ENCODE results near the gene NAXD.

NAXD gene

DNA sequence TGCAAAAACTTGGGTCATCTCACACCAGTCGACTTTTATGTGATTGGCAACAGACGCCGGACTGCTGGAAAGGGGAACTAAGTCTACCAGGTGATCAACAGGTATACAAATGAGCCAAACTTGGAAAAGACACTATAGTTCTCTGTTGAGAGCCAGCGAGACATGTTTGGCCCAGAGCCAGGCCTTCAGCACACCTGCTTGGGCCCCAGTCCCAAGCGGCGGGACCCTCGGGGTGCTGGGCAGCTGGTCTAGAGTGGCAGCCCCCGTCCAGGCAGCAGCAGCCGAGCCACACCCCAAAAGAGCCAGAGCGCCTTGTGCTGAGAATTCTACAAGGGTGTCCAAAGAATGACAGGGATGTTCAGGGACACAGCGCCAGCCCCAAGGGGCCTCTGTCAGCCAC, 28.0 kb downstream of the NAXD start:
- H3K36me3 ChIP-seq (ENCODE audit: control insufficient read depth in 1 of 2, insufficient read depth in 2 of 2, low read length in 2 of 2) = peaks cover 56 to 69% of the 10 kb centered on the region in 2 donors
- no peaks in the 10 kb centered on the region for H3K9me3 ChIP-seq (ENCODE audit: control insufficient read depth in 1 of 2, low read length in 2 of 2)
- no peak overlapping the region for H3K9ac ChIP-seq (ENCODE audit: low read depth in 1 of 2, low read length in 2 of 2)
- H3K4me1 ChIP-seq (ENCODE audit: control insufficient read depth in 1 of 2, insufficient read depth in 2 of 2, low read length in 2 of 2) = peaks cover 0 to 9% of the 10 kb centered on the region in 2 donors
- H3K27ac ChIP-seq (ENCODE audit: low read depth, low read length) = no peak overlapping the region
- H3K27me3 ChIP-seq (ENCODE audit: control insufficient read depth in 1 of 2, insufficient read depth in 2 of 2, low read length in 2 of 2) = no peaks in the 10 kb centered on the region
- no peak overlapping the region for H3K4me3 ChIP-seq (ENCODE audit: low read depth in 1 of 2, low read length in 2 of 2)

GRCh38 chr13:110643768-110644421, 28.6 kb downstream of the NAXD start:
- H3K27me3 ChIP-seq (ENCODE audit: control insufficient read depth in 1 of 2, insufficient read depth in 2 of 2, low read length in 2 of 2) = no peaks in the 10 kb centered on the region
- no peak overlapping the region for H3K4me3 ChIP-seq (ENCODE audit: low read depth in 1 of 2, low read length in 2 of 2)
- peaks cover 51 to 68% of the 10 kb centered on the region in 2 donors for H3K36me3 ChIP-seq (ENCODE audit: control insufficient read depth in 1 of 2, insufficient read depth in 2 of 2, low read length in 2 of 2)
- no peak overlapping the region for H3K9ac ChIP-seq (ENCODE audit: low read depth in 1 of 2, low read length in 2 of 2)
- peaks cover 0 to 9% of the 10 kb centered on the region in 2 donors for H3K4me1 ChIP-seq (ENCODE audit: control insufficient read depth in 1 of 2, insufficient read depth in 2 of 2, low read length in 2 of 2)
- no peak overlapping the region for H3K27ac ChIP-seq (ENCODE audit: low read depth, low read length)
- no peaks in the 10 kb centered on the region for H3K9me3 ChIP-seq (ENCODE audit: control insufficient read depth in 1 of 2, low read length in 2 of 2)

DNA sequence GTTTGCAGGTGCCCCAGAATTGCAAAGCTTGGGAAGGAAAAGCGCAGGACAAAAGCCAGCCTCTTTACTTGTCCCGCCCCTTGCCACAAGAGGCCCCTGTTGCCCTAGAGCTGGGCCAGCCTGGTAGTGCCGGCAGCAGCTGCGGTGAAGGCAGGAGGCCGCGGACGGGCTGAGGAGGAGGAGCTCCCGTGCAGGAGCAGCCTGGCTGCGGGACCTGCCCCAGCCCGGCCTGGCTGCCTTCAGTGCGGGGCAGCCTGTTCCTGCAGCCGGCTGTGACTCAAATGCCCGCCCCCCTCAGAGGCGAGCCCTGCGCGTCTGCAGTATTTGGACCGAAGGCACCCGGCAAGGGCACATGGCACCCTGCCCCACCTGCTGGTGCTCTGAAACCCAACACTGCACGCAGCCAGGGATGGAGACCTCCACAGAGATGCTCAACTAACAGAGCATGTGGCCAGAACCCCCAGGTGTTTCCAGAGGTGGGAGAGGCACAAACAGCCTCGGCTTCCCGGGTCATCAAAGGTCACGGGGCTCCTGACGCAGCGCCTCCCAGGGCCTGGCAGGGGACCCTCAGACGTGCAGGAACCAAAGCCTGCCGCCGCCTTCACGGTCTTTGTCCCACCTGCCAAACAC, 29.7 kb downstream of the NAXD start:
- no peak overlapping the region for H3K4me3 ChIP-seq (ENCODE audit: low read depth in 1 of 2, low read length in 2 of 2)
- H3K27ac ChIP-seq (ENCODE audit: low read depth, low read length) = no peak overlapping the region
- H3K4me1 ChIP-seq (ENCODE audit: control insufficient read depth in 1 of 2, insufficient read depth in 2 of 2, low read length in 2 of 2) = peaks cover 0 to 9% of the 10 kb centered on the region in 2 donors
- peak overlapping the region in 1 of 2 donors; percentile 12 for H3K9ac ChIP-seq (ENCODE audit: low read depth in 1 of 2, low read length in 2 of 2)
- H3K36me3 ChIP-seq (ENCODE audit: control insufficient read depth in 1 of 2, insufficient read depth in 2 of 2, low read length in 2 of 2) = peaks cover 41 to 66% of the 10 kb centered on the region in 2 donors
- H3K9me3 ChIP-seq (ENCODE audit: control insufficient read depth in 1 of 2, low read length in 2 of 2) = no peaks in the 10 kb centered on the region
- H3K27me3 ChIP-seq (ENCODE audit: control insufficient read depth in 1 of 2, insufficient read depth in 2 of 2, low read length in 2 of 2) = no peaks in the 10 kb centered on the region

DNA sequence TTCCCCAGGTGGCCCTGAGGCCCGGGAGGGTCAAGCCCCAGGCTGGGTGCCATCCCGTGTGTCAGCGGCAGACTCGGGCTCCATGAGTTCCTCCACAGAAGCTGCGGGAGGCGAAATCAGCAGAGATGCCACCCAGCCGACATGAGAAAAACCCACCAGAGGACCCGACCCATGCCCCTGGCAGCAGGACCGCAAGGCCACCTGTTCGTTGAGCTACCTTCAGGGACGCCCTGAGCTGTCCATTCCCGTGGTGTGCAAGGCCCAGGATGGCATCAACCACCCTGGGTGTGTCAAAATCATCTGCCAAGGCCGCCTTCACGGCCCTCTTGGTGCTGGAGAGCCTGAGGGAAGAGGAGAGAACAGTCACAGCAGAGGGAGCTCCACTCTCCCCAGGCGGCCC, 30.4 kb downstream of the NAXD start:
- Histone ChIP-seq H3K9me3 (ENCODE audit: control insufficient read depth in 1 of 2, low read length in 2 of 2) (no peaks in the 10 kb centered on the region), H3K4me3 (ENCODE audit: low read depth in 1 of 2, low read length in 2 of 2) (no peak overlapping the region)

GRCh38 chr13:110646442-110647364, 31.4 kb downstream of the NAXD start:
- H3K9ac ChIP-seq (ENCODE audit: low read depth in 1 of 2, low read length in 2 of 2) = no peak overlapping the region
- H3K27ac ChIP-seq (ENCODE audit: low read depth, low read length) = no peak overlapping the region
- peaks cover 25 to 63% of the 10 kb centered on the region in 2 donors for H3K36me3 ChIP-seq (ENCODE audit: control insufficient read depth in 1 of 2, insufficient read depth in 2 of 2, low read length in 2 of 2)
- H3K9me3 ChIP-seq (ENCODE audit: control insufficient read depth in 1 of 2, low read length in 2 of 2) = no peaks in the 10 kb centered on the region
- no peak overlapping the region for H3K4me3 ChIP-seq (ENCODE audit: low read depth in 1 of 2, low read length in 2 of 2)
- no peaks in the 10 kb centered on the region for H3K27me3 ChIP-seq (ENCODE audit: control insufficient read depth in 1 of 2, insufficient read depth in 2 of 2, low read length in 2 of 2)
- peaks cover 0 to 9% of the 10 kb centered on the region in 2 donors for H3K4me1 ChIP-seq (ENCODE audit: control insufficient read depth in 1 of 2, insufficient read depth in 2 of 2, low read length in 2 of 2)

More for the DNA sequence above, 30.4 kb downstream of the NAXD start:
- Histone ChIP-seq H3K36me3 (ENCODE audit: control insufficient read depth in 1 of 2, insufficient read depth in 2 of 2, low read length in 2 of 2) (peaks cover 35 to 66% of the 10 kb centered on the region in 2 donors), H3K27ac (ENCODE audit: low read depth, low read length) (no peak overlapping the region), H3K9ac (ENCODE audit: low read depth in 1 of 2, low read length in 2 of 2) (no peak overlapping the region), H3K27me3 (ENCODE audit: control insufficient read depth in 1 of 2, insufficient read depth in 2 of 2, low read length in 2 of 2) (no peaks in the 10 kb centered on the region), H3K4me1 (ENCODE audit: control insufficient read depth in 1 of 2, insufficient read depth in 2 of 2, low read length in 2 of 2) (peaks cover 0 to 9% of the 10 kb centered on the region in 2 donors)

DNA sequence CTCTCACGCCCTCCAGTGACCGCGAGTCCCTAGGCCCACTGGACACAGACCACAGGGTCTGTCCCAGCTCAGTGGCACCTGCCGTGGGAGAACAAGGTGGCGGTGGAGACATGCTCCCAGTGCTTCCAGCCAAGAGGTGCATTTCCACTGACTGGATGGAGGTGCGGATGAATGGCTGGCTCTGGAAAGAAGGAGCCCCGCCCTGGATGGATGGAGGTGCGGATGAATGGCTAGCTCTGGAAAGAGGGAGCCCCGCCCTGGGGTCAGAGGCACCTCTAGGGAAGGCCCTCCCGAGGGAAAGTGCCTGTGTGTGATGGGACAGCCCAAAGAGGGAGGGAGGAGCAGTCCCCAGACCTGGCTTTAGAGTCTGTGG, 32.0 kb downstream of the NAXD start:
- H3K4me3 ChIP-seq (ENCODE audit: low read depth in 1 of 2, low read length in 2 of 2) = no peak overlapping the region
- peaks cover 19 to 64% of the 10 kb centered on the region in 2 donors for H3K36me3 ChIP-seq (ENCODE audit: control insufficient read depth in 1 of 2, insufficient read depth in 2 of 2, low read length in 2 of 2)
- no peaks in the 10 kb centered on the region for H3K27me3 ChIP-seq (ENCODE audit: control insufficient read depth in 1 of 2, insufficient read depth in 2 of 2, low read length in 2 of 2)
- no peak overlapping the region for H3K9ac ChIP-seq (ENCODE audit: low read depth in 1 of 2, low read length in 2 of 2)
- H3K27ac ChIP-seq (ENCODE audit: low read depth, low read length) = no peak overlapping the region
- H3K9me3 ChIP-seq (ENCODE audit: control insufficient read depth in 1 of 2, low read length in 2 of 2) = no peaks in the 10 kb centered on the region
- peaks cover 0 to 9% of the 10 kb centered on the region in 2 donors for H3K4me1 ChIP-seq (ENCODE audit: control insufficient read depth in 1 of 2, insufficient read depth in 2 of 2, low read length in 2 of 2)

DNA sequence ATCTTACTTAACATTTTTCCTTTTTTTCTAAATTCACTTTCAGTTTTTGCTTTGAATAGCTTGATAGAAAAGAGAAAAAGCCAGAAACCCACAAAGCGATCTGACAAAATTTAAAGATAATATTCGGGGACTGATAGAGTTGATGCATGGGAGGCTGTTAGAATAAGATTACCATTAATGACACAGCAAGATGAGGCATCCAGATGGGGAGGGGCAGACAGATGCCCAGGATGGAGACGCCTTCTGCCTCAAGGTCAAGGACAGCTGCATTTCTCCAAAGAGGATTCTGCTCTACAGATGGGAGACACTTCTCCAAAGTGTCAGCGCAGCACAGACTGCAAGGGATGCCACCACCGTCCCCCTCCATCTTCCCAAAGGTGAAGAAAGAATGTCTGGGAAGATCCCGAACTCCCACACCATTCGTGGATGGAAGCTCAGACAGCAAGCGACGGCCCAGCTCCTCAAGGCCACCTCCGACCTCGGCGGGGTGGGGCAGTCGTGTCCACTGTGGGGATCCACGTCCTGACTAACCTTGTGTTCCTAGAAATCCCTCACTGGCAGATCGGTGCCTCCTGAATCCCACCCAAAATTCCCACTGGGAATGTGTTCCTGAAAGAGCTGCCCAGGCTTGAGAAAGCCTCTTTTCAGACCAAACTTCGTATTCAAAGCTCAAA, 32.9 kb downstream of the NAXD start:
- no peak overlapping the region for H3K27ac ChIP-seq (ENCODE audit: low read depth, low read length)
- H3K4me1 ChIP-seq (ENCODE audit: control insufficient read depth in 1 of 2, insufficient read depth in 2 of 2, low read length in 2 of 2) = peaks cover 0 to 9% of the 10 kb centered on the region in 2 donors
- H3K36me3 ChIP-seq (ENCODE audit: control insufficient read depth in 1 of 2, insufficient read depth in 2 of 2, low read length in 2 of 2) = peaks cover 13 to 56% of the 10 kb centered on the region in 2 donors
- no peaks in the 10 kb centered on the region for H3K27me3 ChIP-seq (ENCODE audit: control insufficient read depth in 1 of 2, insufficient read depth in 2 of 2, low read length in 2 of 2)
- H3K4me3 ChIP-seq (ENCODE audit: low read depth in 1 of 2, low read length in 2 of 2) = no peak overlapping the region
- H3K9me3 ChIP-seq (ENCODE audit: control insufficient read depth in 1 of 2, low read length in 2 of 2) = no peaks in the 10 kb centered on the region
- no peak overlapping the region for H3K9ac ChIP-seq (ENCODE audit: low read depth in 1 of 2, low read length in 2 of 2)

GRCh38 chr13:110648848-110649421, 33.6 kb downstream of the NAXD start:
- Histone ChIP-seq H3K27me3 (ENCODE audit: control insufficient read depth in 1 of 2, insufficient read depth in 2 of 2, low read length in 2 of 2) (no peaks in the 10 kb centered on the region), H3K36me3 (ENCODE audit: control insufficient read depth in 1 of 2, insufficient read depth in 2 of 2, low read length in 2 of 2) (peaks cover 14 to 55% of the 10 kb centered on the region in 2 donors), H3K4me3 (ENCODE audit: low read depth in 1 of 2, low read length in 2 of 2) (no peak overlapping the region), H3K9me3 (ENCODE audit: control insufficient read depth in 1 of 2, low read length in 2 of 2) (no peaks in the 10 kb centered on the region), H3K4me1 (ENCODE audit: control insufficient read depth in 1 of 2, insufficient read depth in 2 of 2, low read length in 2 of 2) (peaks cover 0 to 9% of the 10 kb centered on the region in 2 donors), H3K9ac (ENCODE audit: low read depth in 1 of 2, low read length in 2 of 2) (no peak overlapping the region), H3K27ac (ENCODE audit: low read depth, low read length) (no peak overlapping the region)

DNA sequence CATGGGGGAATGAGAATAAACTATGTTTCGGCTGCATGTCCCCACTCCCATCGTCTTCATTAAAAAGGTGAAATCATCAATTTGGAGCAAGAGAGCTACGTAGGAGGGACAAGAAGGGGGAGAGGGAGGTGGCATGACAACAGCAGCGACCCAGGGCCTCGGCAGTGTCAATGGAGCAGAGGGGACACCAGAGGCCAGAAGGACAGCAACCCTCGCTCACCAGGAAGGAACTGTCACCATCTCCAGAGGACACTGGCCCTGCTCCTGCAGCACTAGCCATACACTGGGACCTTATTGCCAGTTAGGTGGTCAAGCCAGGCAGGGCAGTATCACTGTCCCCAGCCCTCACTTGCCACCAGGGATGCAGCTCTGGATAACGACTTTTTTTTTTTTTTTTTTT, 34.2 kb downstream of the NAXD start:
- Histone ChIP-seq H3K4me1 (ENCODE audit: control insufficient read depth in 1 of 2, insufficient read depth in 2 of 2, low read length in 2 of 2) (peaks cover 0 to 8% of the 10 kb centered on the region in 2 donors), H3K9ac (ENCODE audit: low read depth in 1 of 2, low read length in 2 of 2) (no peak overlapping the region), H3K4me3 (ENCODE audit: low read depth in 1 of 2, low read length in 2 of 2) (no peak overlapping the region), H3K27ac (ENCODE audit: low read depth, low read length) (no peak overlapping the region), H3K36me3 (ENCODE audit: control insufficient read depth in 1 of 2, insufficient read depth in 2 of 2, low read length in 2 of 2) (peaks cover 11 to 53% of the 10 kb centered on the region in 2 donors), H3K9me3 (ENCODE audit: control insufficient read depth in 1 of 2, low read length in 2 of 2) (no peaks in the 10 kb centered on the region), H3K27me3 (ENCODE audit: control insufficient read depth in 1 of 2, insufficient read depth in 2 of 2, low read length in 2 of 2) (no peaks in the 10 kb centered on the region)

All from duodenal mucosa (tissue), 2 donors.